ENCODE data around the gene IFT122.
"Not testable (repeated sequence)": the region's sequence is repeated elsewhere in the genome, so short reads cannot be mapped to it uniquely, and the experiment has no call there.

Gene IFT122

GRCh38 chr3:129490273-129490675, 50.2 kb downstream of the IFT122 start:
- no peaks in the 10 kb centered on the region for H3K36me3 ChIP-seq (ENCODE audit: control insufficient read depth, insufficient read depth, low read length)
- H3K56ac ChIP-seq (ENCODE audit: low read length): no peak overlapping the region
- no peak overlapping the region for H2BK15ac ChIP-seq (replicated peaks; ENCODE audit: low read depth)
- H3K9ac ChIP-seq (ENCODE audit: low read length): no peak overlapping the region
- H2AK5ac ChIP-seq (ENCODE audit: low read length): no peak overlapping the region
- H3K18ac ChIP-seq (ENCODE audit: low read length): no peak overlapping the region
- no CpG with 5 or more reads among the region's 5 CpGs for WGBS (ENCODE audit: extremely low coverage, insufficient coverage, low lambda C conversion rate)
- H3K27ac ChIP-seq (ENCODE audit: low read depth, low read length): no peak overlapping the region
- no peak overlapping the region for H3K4ac ChIP-seq (ENCODE audit: low read depth, low read length)
- H2BK5ac ChIP-seq (ENCODE audit: low read length): peak overlapping the region; percentile 18
- no peak overlapping the region for H3K23ac ChIP-seq (ENCODE audit: low read length)
- H2BK120ac ChIP-seq (ENCODE audit: low read depth, low read length): no peak overlapping the region
- no peaks in the 10 kb centered on the region for H3K79me2 ChIP-seq (ENCODE audit: control insufficient read depth, insufficient read depth, low read length)
- no peak overlapping the region for H4K8ac ChIP-seq (ENCODE audit: low read depth, low read length)
- no peak overlapping the region for H3K4me3 ChIP-seq (ENCODE audit: low read length)
- H3K27me3 ChIP-seq (ENCODE audit: insufficient read depth, low read length, poor library complexity): no peaks in the 10 kb centered on the region
- no peaks in the 10 kb centered on the region for H3K79me1 ChIP-seq (ENCODE audit: low read length)
- DNase-seq: peak; percentile 92
- H3K4me2 ChIP-seq (ENCODE audit: low read length): no peak overlapping the region
- H3K4me1 ChIP-seq (ENCODE audit: control insufficient read depth, low read depth, low read length): peaks cover 4% of the 10 kb centered on the region
- H4K5ac ChIP-seq (ENCODE audit: low read length): no peak overlapping the region

DNA sequence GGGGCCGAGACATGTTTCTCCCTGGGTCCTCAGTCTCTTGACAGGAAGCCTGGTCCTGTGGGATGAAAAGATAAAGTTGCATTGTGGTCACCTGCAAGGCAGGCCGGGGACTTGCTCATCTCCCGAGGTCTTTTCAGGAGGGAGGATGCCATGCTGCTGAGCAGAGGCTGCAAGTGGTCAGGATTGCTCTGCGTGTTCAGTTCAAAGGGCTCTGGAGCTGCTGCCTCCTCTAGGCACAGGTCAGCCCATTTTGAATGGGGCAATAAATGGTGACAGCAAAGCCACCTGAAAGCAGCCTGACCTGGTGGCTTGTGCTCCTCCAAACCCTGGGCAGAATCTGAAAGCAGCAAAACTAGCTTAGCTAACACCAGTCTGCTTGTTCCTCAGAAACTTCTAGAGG, 51.1 kb downstream of the IFT122 start:
- H3K79me1 ChIP-seq (ENCODE audit: low read length); H3K27me3 ChIP-seq (ENCODE audit: insufficient read depth, low read length, poor library complexity); H2BK15ac ChIP-seq (replicated peaks; ENCODE audit: low read depth); H3K23ac ChIP-seq (ENCODE audit: low read length); DNase-seq; H3K56ac ChIP-seq (ENCODE audit: low read length); H3K4me2 ChIP-seq (ENCODE audit: low read length); H3K4me1 ChIP-seq (ENCODE audit: control insufficient read depth, low read depth, low read length); H3K36me3 ChIP-seq (ENCODE audit: control insufficient read depth, insufficient read depth, low read length); H4K8ac ChIP-seq (ENCODE audit: low read depth, low read length); H2BK120ac ChIP-seq (ENCODE audit: low read depth, low read length); H3K27ac ChIP-seq (ENCODE audit: low read depth, low read length); H2AK5ac ChIP-seq (ENCODE audit: low read length); H3K79me2 ChIP-seq (ENCODE audit: control insufficient read depth, insufficient read depth, low read length); H4K5ac ChIP-seq (ENCODE audit: low read length); H3K9ac ChIP-seq (ENCODE audit: low read length); H3K4ac ChIP-seq (ENCODE audit: low read depth, low read length); H3K4me3 ChIP-seq (ENCODE audit: low read length); H3K18ac ChIP-seq (ENCODE audit: low read length); H2BK5ac ChIP-seq (ENCODE audit: low read length): not testable (repeated sequence)
- WGBS (ENCODE audit: extremely low coverage, insufficient coverage, low lambda C conversion rate): no CpG with 5 or more reads among the region's 4 CpGs

GRCh38 chr3:129491794-129492193, 51.8 kb downstream of the IFT122 start:
- H3K23ac ChIP-seq (ENCODE audit: low read length): no peak overlapping the region
- H3K4me1 ChIP-seq (ENCODE audit: control insufficient read depth, low read depth, low read length): peaks cover 3% of the 10 kb centered on the region
- no peak for DNase-seq
- H3K27me3 ChIP-seq (ENCODE audit: insufficient read depth, low read length, poor library complexity): no peaks in the 10 kb centered on the region
- H4K5ac ChIP-seq (ENCODE audit: low read length): no peak overlapping the region
- H2BK5ac ChIP-seq (ENCODE audit: low read length): no peak overlapping the region
- no peak overlapping the region for H2BK120ac ChIP-seq (ENCODE audit: low read depth, low read length)
- no peaks in the 10 kb centered on the region for H3K36me3 ChIP-seq (ENCODE audit: control insufficient read depth, insufficient read depth, low read length)
- H3K4me2 ChIP-seq (ENCODE audit: low read length): no peak overlapping the region
- H3K4ac ChIP-seq (ENCODE audit: low read depth, low read length): no peak overlapping the region
- no peak overlapping the region for H4K8ac ChIP-seq (ENCODE audit: low read depth, low read length)
- H3K27ac ChIP-seq (ENCODE audit: low read depth, low read length): no peak overlapping the region
- H3K4me3 ChIP-seq (ENCODE audit: low read length): no peak overlapping the region
- WGBS (ENCODE audit: extremely low coverage, insufficient coverage, low lambda C conversion rate): no CpG with 5 or more reads among the region's 9 CpGs
- no peak overlapping the region for H3K18ac ChIP-seq (ENCODE audit: low read length)
- H3K79me2 ChIP-seq (ENCODE audit: control insufficient read depth, insufficient read depth, low read length): no peaks in the 10 kb centered on the region
- no peak overlapping the region for H3K9ac ChIP-seq (ENCODE audit: low read length)
- H2AK5ac ChIP-seq (ENCODE audit: low read length): no peak overlapping the region
- no peak overlapping the region for H2BK15ac ChIP-seq (replicated peaks; ENCODE audit: low read depth)
- H3K79me1 ChIP-seq (ENCODE audit: low read length): no peaks in the 10 kb centered on the region
- no peak overlapping the region for H3K56ac ChIP-seq (ENCODE audit: low read length)

GRCh38 chr3:129492691-129493090, 52.7 kb downstream of the IFT122 start:
- no peak overlapping the region for H2BK120ac ChIP-seq (ENCODE audit: low read depth, low read length)
- H3K79me1 ChIP-seq (ENCODE audit: low read length): no peaks in the 10 kb centered on the region
- H2BK5ac ChIP-seq (ENCODE audit: low read length): no peak overlapping the region
- H3K27ac ChIP-seq (ENCODE audit: low read depth, low read length): no peak overlapping the region
- no peaks in the 10 kb centered on the region for H3K36me3 ChIP-seq (ENCODE audit: control insufficient read depth, insufficient read depth, low read length)
- WGBS (ENCODE audit: extremely low coverage, insufficient coverage, low lambda C conversion rate): no CpG with 5 or more reads among the region's 4 CpGs
- H2BK15ac ChIP-seq (replicated peaks; ENCODE audit: low read depth): no peak overlapping the region
- no peak overlapping the region for H3K56ac ChIP-seq (ENCODE audit: low read length)
- H3K18ac ChIP-seq (ENCODE audit: low read length): no peak overlapping the region
- H3K79me2 ChIP-seq (ENCODE audit: control insufficient read depth, insufficient read depth, low read length): no peaks in the 10 kb centered on the region
- no peak overlapping the region for H3K4ac ChIP-seq (ENCODE audit: low read depth, low read length)
- H4K5ac ChIP-seq (ENCODE audit: low read length): no peak overlapping the region
- H3K4me2 ChIP-seq (ENCODE audit: low read length): no peak overlapping the region
- H3K4me1 ChIP-seq (ENCODE audit: control insufficient read depth, low read depth, low read length): peaks cover 3% of the 10 kb centered on the region
- no peak overlapping the region for H4K8ac ChIP-seq (ENCODE audit: low read depth, low read length)
- no peak for DNase-seq
- no peak overlapping the region for H3K23ac ChIP-seq (ENCODE audit: low read length)
- H3K27me3 ChIP-seq (ENCODE audit: insufficient read depth, low read length, poor library complexity): no peaks in the 10 kb centered on the region
- H2AK5ac ChIP-seq (ENCODE audit: low read length): no peak overlapping the region
- no peak overlapping the region for H3K9ac ChIP-seq (ENCODE audit: low read length)
- H3K4me3 ChIP-seq (ENCODE audit: low read length): no peak overlapping the region

DNA sequence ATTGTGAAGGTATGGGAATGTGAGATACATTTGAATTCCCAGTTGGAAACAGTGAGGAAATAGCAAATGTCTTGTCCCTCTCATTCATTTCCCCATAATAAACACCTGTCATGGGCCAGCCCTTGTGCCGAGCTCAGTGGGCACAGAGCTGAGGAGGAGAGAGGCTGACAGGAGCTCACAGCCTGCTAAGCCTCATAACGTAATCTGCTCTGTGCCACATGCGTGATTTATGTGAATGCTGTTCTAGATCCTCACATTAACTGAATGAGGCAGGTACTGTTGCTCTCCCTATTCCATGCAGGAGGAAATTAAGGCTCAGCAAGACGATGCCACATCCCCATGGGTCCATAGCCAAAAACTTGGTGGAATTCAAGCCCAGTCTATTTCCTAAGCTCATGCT, 53.2 kb downstream of the IFT122 start:
- no peaks in the 10 kb centered on the region for H3K79me2 ChIP-seq (ENCODE audit: control insufficient read depth, insufficient read depth, low read length)
- no peak overlapping the region for H4K8ac ChIP-seq (ENCODE audit: low read depth, low read length)
- H3K27ac ChIP-seq (ENCODE audit: low read depth, low read length): no peak overlapping the region
- no peak overlapping the region for H2BK120ac ChIP-seq (ENCODE audit: low read depth, low read length)
- no peak for DNase-seq
- H2BK5ac ChIP-seq (ENCODE audit: low read length): no peak overlapping the region
- no peak overlapping the region for H3K4me3 ChIP-seq (ENCODE audit: low read length)
- no peaks in the 10 kb centered on the region for H3K36me3 ChIP-seq (ENCODE audit: control insufficient read depth, insufficient read depth, low read length)
- no peak overlapping the region for H3K56ac ChIP-seq (ENCODE audit: low read length)
- no peak overlapping the region for H3K4ac ChIP-seq (ENCODE audit: low read depth, low read length)
- no peaks in the 10 kb centered on the region for H3K79me1 ChIP-seq (ENCODE audit: low read length)
- H3K9ac ChIP-seq (ENCODE audit: low read length): no peak overlapping the region
- no peak overlapping the region for H2BK15ac ChIP-seq (replicated peaks; ENCODE audit: low read depth)
- no CpG with 5 or more reads among the region's 4 CpGs for WGBS (ENCODE audit: extremely low coverage, insufficient coverage, low lambda C conversion rate)
- no peaks in the 10 kb centered on the region for H3K27me3 ChIP-seq (ENCODE audit: insufficient read depth, low read length, poor library complexity)
- no peak overlapping the region for H3K23ac ChIP-seq (ENCODE audit: low read length)
- no peak overlapping the region for H3K4me2 ChIP-seq (ENCODE audit: low read length)
- no peak overlapping the region for H4K5ac ChIP-seq (ENCODE audit: low read length)
- H3K4me1 ChIP-seq (ENCODE audit: control insufficient read depth, low read depth, low read length): peaks cover 3% of the 10 kb centered on the region
- H2AK5ac ChIP-seq (ENCODE audit: low read length): no peak overlapping the region
- H3K18ac ChIP-seq (ENCODE audit: low read length): no peak overlapping the region

DNA sequence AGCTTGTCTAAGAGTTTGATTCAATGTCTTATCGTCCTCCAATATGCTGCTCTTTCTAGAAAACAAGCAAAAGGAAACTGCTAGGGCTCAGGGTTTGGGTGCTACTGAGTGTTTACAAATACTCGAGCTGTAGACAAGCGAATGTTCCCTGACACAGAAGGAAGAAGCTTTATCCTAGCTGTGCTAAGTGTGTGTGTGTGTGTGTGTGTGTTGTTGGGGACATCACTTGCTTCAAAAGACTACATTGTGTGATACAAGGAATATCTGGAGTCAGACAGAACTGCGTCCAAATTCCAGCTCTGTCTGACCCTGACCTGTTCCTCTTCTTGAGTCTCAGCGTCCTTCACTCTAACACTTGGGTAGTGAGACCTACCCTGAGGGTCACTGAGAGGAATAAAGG, 54.5 kb downstream of the IFT122 start:
- H4K5ac ChIP-seq (ENCODE audit: low read length); H3K18ac ChIP-seq (ENCODE audit: low read length); H3K4me2 ChIP-seq (ENCODE audit: low read length); H3K56ac ChIP-seq (ENCODE audit: low read length); H2BK5ac ChIP-seq (ENCODE audit: low read length); H3K27ac ChIP-seq (ENCODE audit: low read depth, low read length); H3K9ac ChIP-seq (ENCODE audit: low read length); H2BK120ac ChIP-seq (ENCODE audit: low read depth, low read length); H3K4me1 ChIP-seq (ENCODE audit: control insufficient read depth, low read depth, low read length); H3K36me3 ChIP-seq (ENCODE audit: control insufficient read depth, insufficient read depth, low read length); H2AK5ac ChIP-seq (ENCODE audit: low read length); H3K23ac ChIP-seq (ENCODE audit: low read length); H3K4me3 ChIP-seq (ENCODE audit: low read length); H4K8ac ChIP-seq (ENCODE audit: low read depth, low read length); DNase-seq; H2BK15ac ChIP-seq (replicated peaks; ENCODE audit: low read depth); H3K27me3 ChIP-seq (ENCODE audit: insufficient read depth, low read length, poor library complexity); H3K79me1 ChIP-seq (ENCODE audit: low read length); H3K4ac ChIP-seq (ENCODE audit: low read depth, low read length); H3K79me2 ChIP-seq (ENCODE audit: control insufficient read depth, insufficient read depth, low read length): not testable (repeated sequence)
- WGBS (ENCODE audit: extremely low coverage, insufficient coverage, low lambda C conversion rate): no CpG with 5 or more reads among the region's 5 CpGs

Data from mesendoderm (in vitro differentiated cells).